Hepatocyte (in vitro differentiated cells): ENCODE data around the gene FCHO1.
A peak's percentile ranks its signal among the peaks of the same experiment; 100 is the strongest.

Source experiments
- EZH2 ChIP-seq: fragments of 200-600 bp; sonication (generic); IDR thresholded peaks from 2 replicates; pipeline ENCODE4 v1.6.1; 2016; ENCODE audit warnings: antibody characterized with exemption, mild to moderate bottlenecking, borderline replicate concordance
- EZH2phosphoT487 ChIP-seq: fragments of 200-600 bp; sonication (generic); IDR thresholded peaks from one replicate; pipeline ENCODE4 v1.6.1; 2018; ENCODE audit warnings: antibody characterized with exemption, mild to moderate bottlenecking, low read depth, moderate library complexity; ENCODE audit not compliant: unreplicated experiment, severe bottlenecking
- TF ChIP-seq, protein P1 (sequence below): fragments of 200-600 bp; sonication (generic); IDR thresholded peaks from 2 replicates; pipeline ENCODE4 v1.5.1; 2016; ENCODE audit warnings: antibody characterized with exemption, mild to moderate bottlenecking; ENCODE audit not compliant: poor library complexity

DNA sequence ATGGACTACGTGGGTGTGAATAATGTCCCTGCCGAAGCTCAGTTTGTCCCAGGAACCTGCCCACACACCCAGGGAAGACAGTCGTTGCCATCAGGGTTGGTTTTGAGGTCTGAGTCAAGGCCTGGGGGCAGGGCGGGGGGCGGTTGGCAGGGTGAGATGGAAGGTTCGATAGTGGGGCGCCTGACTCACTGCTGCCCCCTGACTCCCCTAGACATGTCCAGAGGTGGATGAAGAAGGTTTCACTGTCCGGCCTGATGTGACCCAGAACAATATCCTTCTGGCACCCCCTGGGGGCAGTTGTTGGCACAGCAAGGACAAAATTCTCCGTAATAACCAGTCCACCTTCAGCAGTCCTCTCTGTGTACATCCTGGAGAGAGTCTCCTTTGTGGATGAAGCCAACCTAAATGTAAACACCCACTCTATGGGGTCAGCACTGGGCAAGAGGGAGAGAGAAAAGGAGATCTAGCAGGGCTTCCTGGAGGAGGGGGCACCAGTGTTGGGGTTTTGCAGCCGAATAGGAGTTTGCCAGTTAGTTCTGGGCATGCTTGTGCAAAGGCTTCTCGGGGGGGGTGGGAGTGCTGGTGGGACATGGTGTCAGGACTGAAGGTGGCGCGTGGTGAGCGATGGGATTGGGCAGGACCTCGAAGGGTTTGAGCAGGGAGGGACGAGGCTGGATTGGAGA is 24.1 kb downstream of the FCHO1 start:
- TF ChIP-seq EZH2phosphoT487 (no peak), EZH2 (no peak)
- TF ChIP-seq, protein P1, sequence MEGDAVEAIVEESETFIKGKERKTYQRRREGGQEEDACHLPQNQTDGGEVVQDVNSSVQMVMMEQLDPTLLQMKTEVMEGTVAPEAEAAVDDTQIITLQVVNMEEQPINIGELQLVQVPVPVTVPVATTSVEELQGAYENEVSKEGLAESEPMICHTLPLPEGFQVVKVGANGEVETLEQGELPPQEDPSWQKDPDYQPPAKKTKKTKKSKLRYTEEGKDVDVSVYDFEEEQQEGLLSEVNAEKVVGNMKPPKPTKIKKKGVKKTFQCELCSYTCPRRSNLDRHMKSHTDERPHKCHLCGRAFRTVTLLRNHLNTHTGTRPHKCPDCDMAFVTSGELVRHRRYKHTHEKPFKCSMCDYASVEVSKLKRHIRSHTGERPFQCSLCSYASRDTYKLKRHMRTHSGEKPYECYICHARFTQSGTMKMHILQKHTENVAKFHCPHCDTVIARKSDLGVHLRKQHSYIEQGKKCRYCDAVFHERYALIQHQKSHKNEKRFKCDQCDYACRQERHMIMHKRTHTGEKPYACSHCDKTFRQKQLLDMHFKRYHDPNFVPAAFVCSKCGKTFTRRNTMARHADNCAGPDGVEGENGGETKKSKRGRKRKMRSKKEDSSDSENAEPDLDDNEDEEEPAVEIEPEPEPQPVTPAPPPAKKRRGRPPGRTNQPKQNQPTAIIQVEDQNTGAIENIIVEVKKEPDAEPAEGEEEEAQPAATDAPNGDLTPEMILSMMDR, result peak; percentile 58
